A549 (cell line): ENCODE data around the gene CDX1.

Source experiments
- BHLHE40 ChIP-seq: IDR thresholded peaks from 2 replicates; pipeline ENCODE4 v1.6.1; 2012; ENCODE audit warnings: low read depth, low read length, inconsistent platforms
- CEBPB ChIP-seq, 2 experiments: fragments of >200 bp in 1 of 2; sonication (Bioruptor Twin) in 1 of 2; formaldehyde crosslinking in 1 of 2; IDR thresholded peaks; 2 replicates each; pipeline ENCODE4 v1.6.1; 2012 to 2016
- CTCF ChIP-seq: fragments of >200 bp; sonication (Bioruptor Twin); formaldehyde crosslinking; IDR thresholded peaks from 3 replicates; pipeline ENCODE4 v1.5.1; 2016
- EP300 ChIP-seq, 2 experiments: fragments of >200 bp; sonication (Bioruptor Twin); formaldehyde crosslinking; IDR thresholded peaks; 2 replicates in 1 of 2; 3 replicates in 1 of 2; pipeline ENCODE4 v1.6.1; 2016 to 2017
- FOSL2 ChIP-seq, 2 experiments: fragments of 450-650 bp in 1 of 2; fragments of >200 bp in 1 of 2; sonication (Bioruptor Twin) in 1 of 2; formaldehyde crosslinking; IDR thresholded peaks; 2 replicates each; pipeline versions ENCODE4 v1.5.0 to v1.6.1; 2016 to 2020; ENCODE audit warnings: mild to moderate bottlenecking in 1 of 2, moderate library complexity in 1 of 2
- HMGXB4 ChIP-seq: fragments of 250-450 bp; sonication (Bioruptor Pico); IDR thresholded peaks from 2 replicates; pipeline ENCODE4 v1.5.0; 2021; ENCODE audit warnings: mild to moderate bottlenecking, moderate library complexity, borderline replicate concordance
- JUNB ChIP-seq: fragments of >200 bp; sonication (Bioruptor Twin); formaldehyde crosslinking; IDR thresholded peaks from 2 replicates; pipeline ENCODE4 v1.6.1; 2016
- MYC ChIP-seq: IDR thresholded peaks from 2 replicates; pipeline ENCODE4 v1.6.1; 2012; ENCODE audit warnings: mild to moderate bottlenecking, inconsistent platforms, low read length, improper control_type of control experiment, borderline replicate concordance
- PHF8 ChIP-seq: fragments of 200-600 bp; sonication (generic); IDR thresholded peaks from 2 replicates; pipeline ENCODE4 v1.6.1; 2016; ENCODE audit warnings: low read depth, mild to moderate bottlenecking, antibody characterized with exemption, moderate library complexity, borderline replicate concordance
- RCOR1 ChIP-seq: fragments of 150-350 bp; IDR thresholded peaks from 2 replicates; pipeline ENCODE4 v1.6.1; 2014; ENCODE audit warnings: antibody characterized with exemption, low read length, low read depth
- REST ChIP-seq: fragments of 200-600 bp; sonication (generic); IDR thresholded peaks from 2 replicates; pipeline ENCODE4 v1.6.1; 2016; ENCODE audit warnings: antibody characterized with exemption, mild to moderate bottlenecking, moderate library complexity
- SMC3 ChIP-seq: fragments of >200 bp; sonication (Bioruptor Twin); formaldehyde crosslinking; IDR thresholded peaks from 3 replicates; pipeline ENCODE4 v1.6.1; 2018; ENCODE audit warnings: inconsistent platforms
- USF2 ChIP-seq: fragments of 450-650 bp; IDR thresholded peaks from 2 replicates; pipeline ENCODE4 v1.6.1; 2014; ENCODE audit warnings: antibody characterized with exemption

GRCh38 chr5:150224483-150225027 lies 58.0 kb downstream of the CDX1 start:
- TF ChIP-seq JUNB (no peak), CTCF (no peak), USF2 (no peak), MYC (no peak), REST (no peak), RCOR1 (no peak), FOSL2 (IDR thresholded peaks at IDR 0.05) (no peak), FOSL2 (CRISPR knock-in tag; IDR thresholded peaks at IDR 0.05) (no peak), HMGXB4 (CRISPR knock-in tag) (no peak), PHF8 (no peak), CEBPB (IDR thresholded peaks at IDR 0.05) (no peak), EP300 (IDR thresholded peaks at IDR 0.05) (no peak), BHLHE40 (no peak), SMC3 (no peak)
